Osteocyte (in vitro differentiated cells): Measurements from ENCODE around the gene OR2V2. TPM values are rescaled to one million over a fixed set of nuclear protein-coding genes. Genes with fewer than 3 reads are reported as not detected.

Experiments
- DNase-seq: peaks from one replicate; pipeline ENCODE4 v3.0.0; 2021; ENCODE audit warnings: mixed read lengths; ENCODE audit not compliant: unreplicated experiment; ENCODE audit errors: extremely low spot score
- H3K27ac Mint-ChIP-seq: one replicate; pipeline ENCODE4 v1.8.0; 2021; ENCODE audit warnings: mild to moderate bottlenecking, mixed read lengths; ENCODE audit not compliant: unreplicated experiment
- H3K27me3 Mint-ChIP-seq: one replicate; pipeline ENCODE4 v1.8.0; 2021; ENCODE audit warnings: mixed read lengths; ENCODE audit not compliant: unreplicated experiment
- H3K36me3 Mint-ChIP-seq: one replicate; pipeline ENCODE4 v1.8.0; 2021; ENCODE audit warnings: mixed read lengths; ENCODE audit not compliant: unreplicated experiment
- H3K4me1 Mint-ChIP-seq: one replicate; pipeline ENCODE4 v1.8.0; 2021; ENCODE audit warnings: mixed read lengths; ENCODE audit not compliant: unreplicated experiment
- H3K4me3 Mint-ChIP-seq: one replicate; pipeline ENCODE4 v1.8.0; 2021; ENCODE audit warnings: mild to moderate bottlenecking, moderate library complexity, mixed read lengths; ENCODE audit not compliant: unreplicated experiment
- H3K9me3 Mint-ChIP-seq: one replicate; pipeline ENCODE4 v1.8.0; 2021; ENCODE audit warnings: mixed read lengths; ENCODE audit not compliant: unreplicated experiment
- total RNA-seq: library from RNA; stranded (reverse); gene quantifications from 2 replicates; pipeline ENCODE4 v1.2.1, GENCODE V29; 2021
- TF ChIP-seq, protein P1 (sequence below): fragments of 200-600 bp; sonication (generic); IDR thresholded peaks from 2 replicates; pipeline ENCODE4 v1.5.0; 2021; ENCODE audit warnings: antibody characterized with exemption, mild to moderate bottlenecking, moderate library complexity

The OR2V2 gene
- total RNA-seq, 1 donor from 2014 or later = not detected

DNA sequence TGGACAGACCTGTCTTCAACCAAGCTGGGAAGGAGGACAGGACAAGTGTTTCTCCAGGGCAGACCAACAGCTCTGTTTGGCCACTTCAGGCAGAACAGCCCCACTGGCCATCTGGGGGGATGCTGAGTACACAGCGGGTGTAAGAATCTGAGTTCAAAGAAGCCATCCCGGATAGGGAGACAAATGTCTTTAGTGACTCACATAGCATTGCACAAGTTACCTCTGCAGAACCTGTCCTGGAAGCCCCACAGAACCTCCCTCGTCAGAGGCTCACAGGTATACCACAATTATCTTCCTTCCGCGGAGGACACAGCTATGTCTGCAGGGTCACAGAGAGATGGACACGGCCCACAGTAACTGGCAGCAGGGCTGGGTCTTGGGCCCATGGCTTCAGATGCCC, 2.0 kb downstream of the OR2V2 start:
- Mint-ChIP-seq H3K36me3 (no peaks in the 10 kb centered on the region), H3K27me3 (peaks cover 32% of the 10 kb centered on the region), H3K4me3 (no peak overlapping the region), H3K27ac (no peak overlapping the region), H3K4me1 (no peaks in the 10 kb centered on the region), H3K9me3 (peaks cover 5% of the 10 kb centered on the region)
- DNase-seq = no peak
- TF ChIP-seq, protein P1, sequence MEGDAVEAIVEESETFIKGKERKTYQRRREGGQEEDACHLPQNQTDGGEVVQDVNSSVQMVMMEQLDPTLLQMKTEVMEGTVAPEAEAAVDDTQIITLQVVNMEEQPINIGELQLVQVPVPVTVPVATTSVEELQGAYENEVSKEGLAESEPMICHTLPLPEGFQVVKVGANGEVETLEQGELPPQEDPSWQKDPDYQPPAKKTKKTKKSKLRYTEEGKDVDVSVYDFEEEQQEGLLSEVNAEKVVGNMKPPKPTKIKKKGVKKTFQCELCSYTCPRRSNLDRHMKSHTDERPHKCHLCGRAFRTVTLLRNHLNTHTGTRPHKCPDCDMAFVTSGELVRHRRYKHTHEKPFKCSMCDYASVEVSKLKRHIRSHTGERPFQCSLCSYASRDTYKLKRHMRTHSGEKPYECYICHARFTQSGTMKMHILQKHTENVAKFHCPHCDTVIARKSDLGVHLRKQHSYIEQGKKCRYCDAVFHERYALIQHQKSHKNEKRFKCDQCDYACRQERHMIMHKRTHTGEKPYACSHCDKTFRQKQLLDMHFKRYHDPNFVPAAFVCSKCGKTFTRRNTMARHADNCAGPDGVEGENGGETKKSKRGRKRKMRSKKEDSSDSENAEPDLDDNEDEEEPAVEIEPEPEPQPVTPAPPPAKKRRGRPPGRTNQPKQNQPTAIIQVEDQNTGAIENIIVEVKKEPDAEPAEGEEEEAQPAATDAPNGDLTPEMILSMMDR = no peak

- Mint-ChIP-seq H3K4me1 (no peaks in the 10 kb centered on the region), H3K36me3 (no peaks in the 10 kb centered on the region)
- TF ChIP-seq, protein P1 = no peak
Observed at GRCh38 chr5:181149806-181150733, 2.7 kb downstream of the OR2V2 start.

DNA sequence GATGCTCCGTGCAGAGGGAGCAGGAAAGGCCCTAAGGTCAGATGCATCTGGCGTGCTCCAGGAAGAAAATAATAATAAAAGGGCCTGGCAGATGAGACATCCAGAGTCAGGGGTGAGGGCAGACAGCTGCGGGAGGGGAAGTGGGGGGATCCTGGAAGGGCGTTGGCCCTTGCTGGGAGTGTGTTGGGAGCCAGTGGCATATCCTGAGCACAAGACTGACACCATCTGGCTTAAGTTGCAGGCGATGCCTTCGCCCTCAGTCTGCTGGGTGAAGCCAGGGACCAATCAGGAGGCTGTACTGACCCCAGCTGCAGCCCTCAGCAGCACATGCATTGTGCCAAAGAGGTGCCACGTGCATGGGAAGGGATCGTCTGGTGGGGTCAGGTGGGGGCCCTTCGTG, 3.8 kb downstream of the OR2V2 start:
- no peak for DNase-seq
- Mint-ChIP-seq H3K4me1 (no peaks in the 10 kb centered on the region), H3K27me3 (peaks cover 38% of the 10 kb centered on the region), H3K9me3 (peaks cover 5% of the 10 kb centered on the region), H3K36me3 (no peaks in the 10 kb centered on the region), H3K4me3 (no peak overlapping the region), H3K27ac (no peak overlapping the region)
- TF ChIP-seq, protein P1 = no peak

More at GRCh38 chr5:181149806-181150733, 2.7 kb downstream of the OR2V2 start:
- Mint-ChIP-seq H3K27me3 (peaks cover 32% of the 10 kb centered on the region), H3K9me3 (peaks cover 5% of the 10 kb centered on the region), H3K4me3 (no peak overlapping the region), H3K27ac (no peak overlapping the region)
- DNase-seq = no peak

DNA sequence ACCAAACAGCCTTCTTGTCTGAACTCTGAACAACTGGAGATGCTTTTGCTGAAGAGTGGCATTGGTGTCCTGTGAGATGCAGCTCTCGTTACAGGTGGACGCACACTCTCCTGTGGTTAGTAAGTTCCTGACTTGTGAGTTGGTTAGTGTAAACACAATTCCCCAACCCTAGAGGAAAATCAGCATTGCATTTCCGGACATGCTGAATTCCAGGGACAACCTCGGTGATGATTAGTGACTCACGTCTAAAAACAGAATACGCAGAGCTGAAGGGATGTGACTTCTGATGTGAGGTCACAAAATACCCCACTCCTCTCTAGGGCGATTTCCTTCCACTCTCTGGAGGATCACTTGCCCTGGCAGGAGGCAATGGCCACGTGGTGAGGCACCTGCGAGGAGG, 5.0 kb downstream of the OR2V2 start:
- peaks cover 5% of the 10 kb centered on the region for H3K9me3 Mint-ChIP-seq

DNA sequence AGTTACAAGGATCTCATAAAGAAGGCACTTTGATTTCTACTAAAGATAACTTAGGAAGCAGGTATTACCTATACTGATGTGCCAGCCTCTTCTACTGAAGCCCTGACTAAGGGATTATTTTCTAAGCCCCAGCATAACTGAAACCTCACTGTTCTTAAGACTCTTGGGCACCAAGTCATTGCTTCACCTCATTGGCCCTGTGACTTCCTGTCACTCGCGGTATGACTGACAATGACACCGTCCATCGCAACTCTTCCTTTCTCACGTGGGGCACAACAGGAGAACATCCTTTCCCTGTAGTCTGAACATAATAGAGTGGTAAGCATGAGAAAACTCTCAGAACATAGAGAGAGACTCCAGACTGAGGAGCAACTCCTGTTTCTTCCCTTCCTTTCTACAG, 6.4 kb downstream of the OR2V2 start:
- Mint-ChIP-seq H3K27me3 (peaks cover 40% of the 10 kb centered on the region), H3K4me3 (no peak overlapping the region), H3K4me1 (no peaks in the 10 kb centered on the region)

More for the DNA sequence above, 5.0 kb downstream of the OR2V2 start:
- Mint-ChIP-seq H3K27ac (no peak overlapping the region), H3K36me3 (no peaks in the 10 kb centered on the region), H3K4me3 (no peak overlapping the region), H3K4me1 (no peaks in the 10 kb centered on the region), H3K27me3 (peaks cover 41% of the 10 kb centered on the region)
- TF ChIP-seq, protein P1 = no peak
- no peak for DNase-seq

More for the DNA sequence above, 6.4 kb downstream of the OR2V2 start:
- no peak for DNase-seq
- Mint-ChIP-seq H3K36me3 (no peaks in the 10 kb centered on the region), H3K27ac (no peak overlapping the region), H3K9me3 (peaks cover 5% of the 10 kb centered on the region)
- TF ChIP-seq, protein P1 = no peak
